GM19438 (cell line): ENCODE data around the gene BAIAP2.

Source experiments
- ATAC-seq: cut with Tn5 transposase; IDR thresholded peaks from one replicate; pipeline ENCODE4 v1.9.1; 2021; ENCODE audit warnings: low read depth; ENCODE audit not compliant: unreplicated experiment

The BAIAP2 gene

DNA sequence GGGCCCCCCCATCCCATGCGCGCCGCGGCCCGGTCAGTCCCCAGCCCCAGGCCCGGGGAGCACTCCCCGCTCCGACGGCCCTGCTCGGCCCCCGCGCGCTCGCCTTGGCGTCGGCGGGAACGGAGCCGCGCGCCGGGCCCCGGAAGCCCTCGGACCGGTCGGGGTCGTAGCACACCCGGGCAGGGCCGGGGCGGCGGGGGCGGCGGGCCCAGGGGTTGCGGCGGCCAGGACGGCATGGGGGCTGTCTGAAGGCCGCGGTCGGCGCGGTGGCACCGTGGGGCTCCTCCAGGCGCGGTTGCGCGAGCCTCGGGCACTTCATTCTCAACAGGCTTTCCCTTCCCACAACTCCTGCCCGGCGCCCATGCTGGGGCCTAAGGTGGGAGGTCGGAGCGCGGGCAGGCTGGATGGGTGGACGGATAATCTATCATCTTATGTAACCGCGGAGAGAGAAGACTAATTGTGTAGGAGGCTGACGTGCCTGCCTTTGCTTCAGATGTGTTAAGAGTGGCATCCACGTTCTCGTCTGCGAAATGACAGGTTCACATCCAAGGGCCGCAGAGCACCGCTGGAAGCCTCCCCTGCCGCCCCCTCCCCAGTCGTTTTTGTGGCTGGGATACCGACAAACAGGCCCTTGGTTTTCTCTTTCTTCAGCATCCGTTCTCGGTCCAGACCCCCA is 708 bp downstream of the BAIAP2 start:
- ATAC-seq, result no peak

DNA sequence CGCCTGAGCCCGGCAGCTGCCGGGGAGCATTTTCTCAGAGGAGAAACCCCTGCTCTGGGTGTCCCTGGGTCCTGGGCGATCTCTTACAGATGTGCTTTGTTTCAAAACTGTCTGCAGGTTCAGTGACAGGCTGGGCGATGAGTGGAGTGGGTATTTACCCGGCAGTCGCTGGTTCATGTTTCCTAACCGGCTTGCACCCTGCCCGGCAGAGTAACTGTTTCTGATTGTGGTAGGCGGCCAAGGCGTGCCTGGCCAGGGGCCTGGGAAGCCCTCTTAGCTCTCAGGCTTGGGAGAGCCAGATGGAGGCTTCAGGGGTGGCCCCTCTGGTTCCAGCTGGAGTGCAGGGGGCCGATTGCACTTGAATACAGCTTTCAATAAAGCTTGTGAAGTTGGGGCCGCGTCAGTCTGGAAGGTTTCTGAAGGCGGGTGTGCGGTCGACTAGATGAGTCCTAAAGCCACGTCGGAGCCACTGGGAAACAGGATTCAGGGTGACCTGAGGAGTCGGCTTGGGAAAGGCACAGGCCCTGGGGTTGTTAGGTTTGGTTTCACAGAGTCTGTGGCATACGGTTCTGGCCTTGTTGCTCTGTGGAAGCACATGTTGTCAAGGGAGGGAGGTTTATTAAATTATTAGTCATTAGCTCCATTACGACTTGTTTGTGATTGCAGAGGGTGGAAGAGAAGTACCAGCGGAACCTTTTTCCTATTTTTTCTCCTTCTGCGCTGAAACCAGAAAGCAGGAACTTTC is 1.4 kb downstream of the BAIAP2 start:
- ATAC-seq, result no peak

DNA sequence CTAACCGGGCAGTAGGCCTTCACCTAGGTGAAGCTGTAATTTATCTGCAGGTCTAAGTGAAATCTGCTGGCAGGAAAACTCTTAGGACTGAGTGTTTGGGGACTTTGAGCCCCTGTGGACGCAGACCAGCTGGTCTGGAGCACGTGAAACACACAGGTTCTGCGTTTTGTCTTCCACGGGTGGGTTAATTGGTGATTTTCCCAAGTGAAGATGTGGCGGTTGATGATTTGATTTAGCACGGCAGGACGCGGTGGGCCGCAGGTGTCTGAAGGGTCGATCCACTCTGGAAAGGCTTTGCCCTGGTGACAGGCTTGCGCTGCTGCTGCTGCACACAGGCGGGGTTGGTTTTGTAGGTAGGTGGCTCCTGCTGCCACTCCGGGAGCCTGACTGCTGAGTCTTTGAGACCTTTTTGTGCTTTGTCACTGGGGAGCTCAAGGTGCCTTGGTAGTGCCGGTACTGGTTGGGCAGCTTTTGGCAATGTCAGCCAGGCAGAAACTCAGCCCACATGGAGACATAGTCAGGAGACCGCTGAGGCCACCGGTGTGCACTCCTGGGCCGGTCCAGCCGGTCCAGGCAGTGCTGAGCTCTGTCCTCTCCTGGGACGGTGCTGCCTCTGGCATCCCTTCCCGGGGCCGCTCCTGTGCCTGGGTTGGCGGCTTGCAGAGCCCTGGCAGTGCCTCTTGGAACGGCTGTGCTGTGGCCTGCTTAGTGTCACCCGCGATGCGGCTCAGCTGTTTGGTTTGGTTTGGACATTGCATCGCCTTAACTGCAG is 2.3 kb downstream of the BAIAP2 start:
- ATAC-seq, result no peak

DNA sequence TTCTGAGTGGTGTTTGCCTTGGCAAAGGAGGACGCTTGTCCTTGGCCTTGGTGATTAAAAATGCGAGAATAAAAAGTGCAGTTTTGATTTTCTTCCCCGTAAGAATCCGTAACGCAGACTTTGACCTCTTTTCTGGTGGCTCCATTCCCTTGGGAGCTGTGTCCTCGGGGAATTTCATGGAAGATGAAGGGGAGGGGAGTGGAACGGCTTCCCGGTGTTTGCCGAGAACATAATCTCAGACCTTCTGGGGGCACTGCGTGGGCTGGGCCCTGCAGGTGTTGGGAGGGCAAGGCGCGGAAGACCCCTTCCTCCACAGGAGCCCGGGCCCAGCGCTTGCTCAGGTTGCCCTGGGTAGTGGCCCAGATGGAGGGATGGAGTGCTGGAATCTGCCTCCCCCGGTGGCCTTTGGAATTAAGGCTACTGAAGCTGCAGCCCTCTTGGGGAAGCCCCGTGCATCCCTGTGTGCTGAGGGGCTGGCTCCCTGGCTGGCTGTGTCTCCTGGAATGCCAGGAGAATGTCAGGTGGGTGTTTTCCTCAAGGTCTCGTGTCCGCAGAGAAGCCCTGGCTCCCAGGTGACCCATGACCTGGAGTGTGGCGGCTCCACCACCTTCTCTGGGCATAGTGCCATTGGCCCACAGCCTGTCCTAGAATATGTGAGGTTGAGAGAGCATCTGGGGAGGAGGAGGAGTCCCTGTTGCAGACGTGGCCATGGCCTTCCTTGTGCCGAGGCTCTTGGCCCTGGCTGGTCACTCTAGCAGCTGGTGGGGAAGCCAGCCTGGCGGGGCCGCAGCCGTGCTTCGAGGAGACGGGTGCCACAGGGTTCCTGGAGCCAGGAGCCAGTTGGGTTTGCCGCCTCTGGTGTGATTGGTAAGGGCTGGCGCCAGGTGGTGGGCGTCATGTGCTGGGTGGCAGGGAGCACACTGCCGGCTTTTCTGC is 3.1 kb downstream of the BAIAP2 start:
- no peak for ATAC-seq

DNA sequence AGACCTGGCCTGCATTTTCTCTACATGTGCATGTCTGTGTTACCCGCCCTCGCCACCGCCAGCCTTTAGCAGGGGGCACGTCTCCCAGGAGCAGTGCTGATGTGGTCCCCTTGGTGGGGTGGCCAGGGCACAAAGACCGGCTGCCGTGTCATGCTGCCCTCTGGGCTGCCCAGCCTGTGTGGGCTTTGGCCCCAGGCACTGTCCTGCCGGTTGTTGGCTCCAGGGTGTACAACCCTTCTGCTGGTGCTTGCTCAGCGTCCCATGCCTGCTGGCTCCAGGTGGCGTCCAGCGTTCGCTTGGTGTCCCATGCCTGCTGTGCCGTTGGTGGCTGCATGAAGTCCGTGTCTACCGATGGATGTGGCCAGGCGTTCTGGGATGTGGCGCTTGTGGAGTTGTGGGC is 4.1 kb downstream of the BAIAP2 start:
- no peak for ATAC-seq

DNA sequence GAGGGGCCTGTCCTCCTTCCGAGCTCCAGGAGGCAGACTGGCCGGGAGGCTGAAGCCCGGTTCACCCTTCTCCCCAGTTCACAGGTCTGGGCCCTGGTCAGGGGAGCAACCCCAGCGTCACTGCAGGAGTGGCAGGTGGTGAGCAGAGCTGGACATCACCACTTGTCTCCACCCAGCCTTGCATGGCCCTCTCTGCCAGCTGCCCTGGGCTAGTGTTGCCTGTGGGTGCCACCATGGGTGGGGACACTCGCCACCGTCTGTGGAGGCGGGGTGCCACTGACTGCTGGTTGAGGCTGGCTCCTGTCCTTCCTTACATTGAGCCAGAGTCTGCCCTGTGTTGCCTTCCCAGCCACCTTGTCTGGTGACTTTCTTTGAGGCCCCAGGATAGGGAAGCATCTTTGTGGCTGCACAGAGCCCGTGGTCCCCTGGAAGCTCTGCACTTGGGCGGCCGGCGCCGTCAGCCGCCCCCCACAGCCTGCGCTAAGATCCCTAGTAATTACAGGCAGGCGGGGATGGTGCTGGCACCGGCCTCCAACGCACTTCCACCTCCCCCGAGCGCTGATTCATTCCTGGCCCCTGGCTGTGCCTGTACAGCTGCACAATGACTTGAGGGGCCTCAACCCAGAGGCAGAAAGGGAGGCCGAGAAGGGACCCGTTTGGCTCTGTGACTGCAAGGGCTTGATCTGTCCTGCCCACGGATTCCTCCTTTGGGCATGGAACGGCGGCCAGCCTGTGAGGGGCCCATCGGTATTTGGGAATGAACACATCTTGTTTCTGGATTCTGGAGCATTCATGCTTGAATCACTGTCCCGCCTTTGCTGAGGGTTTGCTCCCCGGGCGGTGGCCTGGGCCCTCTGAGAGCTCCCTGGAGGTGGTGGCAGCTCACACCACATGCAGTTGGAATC is 5.2 kb downstream of the BAIAP2 start:
- ATAC-seq, result no peak

DNA sequence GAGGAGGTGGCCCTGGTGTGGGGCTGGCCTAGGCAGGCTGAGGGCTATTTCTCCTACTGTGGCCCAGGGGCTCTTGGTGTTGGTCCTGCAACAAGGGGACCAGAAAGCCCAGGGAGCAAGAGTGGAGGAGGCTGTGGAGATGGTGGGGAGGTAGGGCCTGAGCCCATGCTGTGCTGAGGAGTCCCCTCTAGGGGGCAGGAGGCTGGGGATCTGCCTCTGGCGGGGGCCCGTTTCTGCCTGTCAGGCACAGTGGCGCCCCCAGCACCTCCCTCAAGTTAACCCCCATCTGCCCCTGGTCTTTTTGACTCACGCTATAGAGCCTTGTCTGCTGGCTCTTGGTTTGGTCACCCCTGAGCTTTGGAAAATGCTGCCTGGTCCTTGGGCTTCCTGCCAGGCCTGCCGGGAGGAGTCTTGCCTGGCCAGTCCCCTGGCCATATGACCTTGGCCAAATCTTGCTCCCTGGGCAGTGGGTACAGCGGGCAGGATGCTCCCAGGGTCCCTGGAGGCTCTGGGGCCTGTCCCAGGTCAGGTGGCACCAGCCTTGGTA is 5.9 kb downstream of the BAIAP2 start:
- ATAC-seq, result no peak

DNA sequence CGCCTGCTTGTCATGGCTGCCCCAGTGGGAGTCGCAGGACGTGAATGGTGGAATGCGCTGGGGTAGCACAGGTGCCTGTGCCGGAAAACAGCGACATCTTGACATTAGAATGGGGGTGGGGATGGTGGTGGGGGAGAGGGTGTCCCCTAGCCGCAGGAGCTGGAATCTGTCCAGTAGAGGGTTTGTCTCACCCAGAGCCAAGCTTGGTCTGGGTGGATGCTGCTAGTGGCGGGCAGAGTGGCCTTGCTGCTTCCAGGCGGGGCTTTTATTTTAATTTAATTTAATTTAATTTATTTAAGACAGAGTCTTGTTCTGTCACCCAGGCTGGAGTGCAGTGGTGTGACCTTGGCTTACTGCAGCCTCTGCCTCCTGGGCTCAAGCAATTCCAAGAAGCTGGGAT is 7.7 kb downstream of the BAIAP2 start:
- ATAC-seq, result no peak

DNA sequence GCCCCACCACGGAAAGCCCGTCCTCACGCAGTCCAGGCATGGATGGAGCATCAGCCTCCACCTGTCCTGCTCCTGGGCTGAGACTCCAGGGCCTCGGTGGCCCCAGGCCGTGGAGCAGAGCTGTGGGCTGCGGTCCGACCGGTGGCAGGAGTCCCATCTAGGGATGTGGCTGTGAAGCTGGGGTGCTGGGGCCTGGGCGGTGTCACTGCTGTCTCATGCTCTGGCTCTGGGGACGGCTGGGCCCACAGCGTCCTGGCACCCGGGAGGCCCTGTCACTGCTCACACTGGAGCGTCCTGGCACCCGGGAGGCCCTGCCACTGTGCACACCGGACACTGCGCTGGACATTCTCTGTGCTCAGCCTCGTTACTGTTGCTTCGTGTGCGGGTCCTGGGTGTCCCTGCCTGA is 8.4 kb downstream of the BAIAP2 start:
- ATAC-seq, result no peak

DNA sequence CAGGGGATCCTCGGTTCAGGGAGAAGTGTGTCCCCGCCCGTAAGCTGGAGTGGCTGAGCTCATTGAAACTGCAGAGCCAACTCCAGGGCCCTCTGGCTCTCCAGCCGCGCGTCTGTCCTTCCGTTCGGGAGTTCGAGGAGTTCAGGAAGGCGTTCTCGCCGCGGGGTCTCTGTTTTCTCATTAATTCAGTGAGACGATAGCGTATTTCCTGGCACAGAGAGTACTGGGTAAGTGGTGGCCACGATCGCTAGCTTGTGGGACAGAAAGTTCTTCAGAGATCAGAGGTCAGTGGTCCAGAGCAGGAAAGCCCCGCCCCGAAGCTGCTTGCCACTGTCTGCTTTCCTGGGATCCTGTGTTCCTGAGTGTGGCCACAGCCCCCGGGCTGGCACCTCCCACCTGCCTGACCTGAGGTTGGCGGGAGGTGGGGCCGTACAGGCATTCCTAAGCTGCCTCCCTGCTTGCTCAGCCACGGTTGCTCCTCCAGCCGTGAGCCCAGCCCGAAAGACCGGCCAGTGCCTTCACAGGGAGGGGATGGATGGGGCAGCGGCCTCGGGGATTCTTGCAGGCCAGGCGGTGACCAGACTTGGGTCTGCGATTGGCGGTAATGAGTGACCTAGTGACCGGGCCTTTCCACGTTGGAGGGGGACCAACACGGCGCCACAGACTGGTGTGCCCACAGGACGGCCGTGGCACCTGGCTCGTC is 8.9 kb downstream of the BAIAP2 start:
- no peak for ATAC-seq

DNA sequence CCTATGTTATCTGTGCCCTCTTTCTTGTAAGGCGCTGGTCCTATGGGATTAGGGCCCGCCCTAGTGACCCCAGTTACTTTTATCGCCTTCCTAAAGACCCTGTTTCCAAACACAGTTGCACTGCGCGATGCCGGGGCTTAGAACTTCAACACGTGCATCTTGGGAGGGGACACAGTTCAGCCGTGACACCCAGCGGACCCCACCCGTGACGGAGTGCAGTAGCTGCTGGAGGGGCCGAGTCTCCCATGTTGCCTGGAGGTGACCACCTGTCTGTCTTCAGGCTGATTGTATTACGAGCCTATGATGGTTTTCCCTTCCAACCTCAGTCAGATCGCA is 9.4 kb downstream of the BAIAP2 start:
- no peak for ATAC-seq

DNA sequence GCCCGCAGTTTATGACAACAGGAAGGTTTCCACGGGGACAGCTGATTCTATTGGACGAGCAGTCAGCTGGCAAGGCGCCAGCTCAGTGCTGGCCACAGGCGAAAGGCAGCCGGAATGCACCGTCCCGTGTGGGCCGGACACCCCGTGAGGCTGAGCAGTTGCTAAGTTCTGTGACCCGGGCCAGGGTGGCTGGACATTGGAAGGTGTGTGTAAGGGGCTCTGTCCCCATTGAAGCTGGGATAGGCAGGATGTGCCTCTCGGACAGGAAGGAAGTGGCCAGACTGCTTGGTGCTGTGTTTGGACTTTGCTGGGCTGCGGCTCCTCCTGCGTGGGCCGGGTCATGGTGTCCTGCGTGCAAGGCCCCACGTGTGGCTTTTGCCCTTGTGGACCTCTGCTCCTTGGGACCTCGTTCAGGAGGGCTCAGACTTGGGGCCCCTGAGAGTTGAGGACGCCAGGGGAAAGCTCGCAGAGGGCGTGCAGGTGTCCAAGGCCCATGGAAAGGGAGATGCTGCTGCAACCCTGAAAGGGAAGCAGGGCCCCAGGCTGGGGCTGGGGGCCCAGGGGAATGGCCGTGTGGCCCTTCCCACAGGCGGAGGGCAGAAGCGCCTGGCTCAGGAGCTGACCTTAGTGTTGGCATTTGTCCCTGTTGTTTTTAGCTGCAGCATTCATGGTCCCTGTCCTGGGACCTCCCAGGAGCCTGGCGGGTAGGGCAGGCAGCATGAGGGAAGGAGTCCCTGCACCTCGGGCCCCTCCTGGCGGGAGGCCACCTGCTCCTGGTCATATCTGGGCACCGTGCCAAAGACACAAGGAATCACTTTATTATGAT is 10.0 kb downstream of the BAIAP2 start:
- no peak for ATAC-seq

DNA sequence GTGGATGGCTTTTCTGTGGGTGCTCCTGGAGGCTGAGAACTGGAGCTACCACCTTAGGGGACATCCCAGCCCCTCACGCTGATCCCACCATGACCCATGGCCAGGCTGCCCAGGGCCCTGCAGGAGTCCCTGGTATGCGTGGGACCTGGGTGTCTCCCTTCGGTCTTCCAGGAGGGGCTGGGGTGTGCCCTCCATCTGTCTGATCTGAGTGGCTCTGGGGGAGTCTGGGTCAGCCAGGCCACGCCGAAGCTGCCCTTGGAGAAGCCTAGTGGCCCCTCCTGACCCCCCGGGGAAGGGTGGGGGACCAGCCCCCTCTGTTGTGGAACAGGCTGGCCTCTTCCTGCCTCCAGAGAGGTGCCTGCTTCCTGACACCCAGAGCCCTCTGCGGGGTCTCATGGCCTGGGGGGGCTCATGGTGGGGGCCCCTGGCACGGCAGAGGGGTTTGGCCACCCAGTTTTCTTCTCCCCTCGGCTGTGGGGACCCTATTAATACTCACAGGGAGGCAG is 10.7 kb downstream of the BAIAP2 start:
- ATAC-seq, result no peak

DNA sequence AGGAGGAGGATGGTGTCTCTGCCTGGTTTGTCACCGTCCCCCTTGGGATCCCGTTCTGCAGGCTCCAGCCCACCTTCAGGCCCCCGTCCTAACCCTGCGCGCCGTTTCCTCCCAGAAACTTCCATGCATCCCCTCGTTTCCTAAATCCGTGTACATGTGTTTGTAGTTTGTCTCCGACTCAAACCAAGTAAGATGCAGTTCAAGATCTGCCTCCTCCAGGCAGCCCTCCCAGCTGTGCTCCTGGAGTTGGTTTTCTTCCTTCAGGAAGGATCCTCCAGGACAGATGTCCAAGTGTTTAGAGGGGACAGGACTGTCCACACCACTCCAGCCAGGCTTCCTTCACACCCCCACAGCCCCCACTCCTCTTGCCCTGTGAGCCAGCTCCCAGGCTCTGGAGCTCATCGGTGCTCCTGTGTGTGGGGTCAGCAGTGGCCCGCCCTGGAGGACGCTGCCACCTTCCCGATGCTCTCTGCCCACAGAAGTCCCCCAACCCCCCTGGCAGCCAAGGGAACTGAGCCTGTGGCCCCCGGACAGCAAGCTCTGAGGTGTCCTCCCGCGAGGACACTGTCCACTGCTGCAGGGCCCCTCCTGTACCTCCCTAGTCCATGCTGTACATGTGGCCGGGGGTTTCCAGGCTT is 11.3 kb downstream of the BAIAP2 start:
- ATAC-seq, result no peak

DNA sequence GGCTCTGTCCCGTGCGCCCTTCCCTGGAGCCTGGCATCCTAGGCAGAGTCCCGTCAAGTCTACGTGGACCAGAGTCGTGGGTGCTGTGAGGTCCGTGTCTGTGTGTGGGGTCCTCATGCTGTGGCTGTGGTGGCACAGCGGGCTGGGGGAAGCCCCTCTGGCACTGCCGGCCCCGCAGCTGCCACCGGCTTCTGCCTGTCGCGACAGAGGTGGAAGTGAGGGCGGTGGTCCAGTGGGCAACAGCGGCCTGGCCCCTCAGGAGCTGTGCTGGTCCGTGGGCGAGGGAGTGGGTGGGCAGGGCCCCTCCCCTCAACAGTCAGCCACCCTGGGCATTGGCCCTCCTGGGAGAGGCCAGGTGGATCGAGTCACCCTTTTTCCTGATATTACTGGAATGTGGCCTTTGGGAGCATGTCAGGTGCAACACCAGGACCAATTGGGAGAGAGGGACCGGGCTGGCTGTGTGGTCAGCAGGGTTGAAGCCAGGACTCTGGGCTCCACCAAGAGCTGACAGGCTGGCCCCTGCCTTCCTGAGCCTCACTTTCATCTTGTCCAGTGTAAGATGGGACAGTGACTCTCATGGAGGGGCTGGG is 11.9 kb downstream of the BAIAP2 start:
- ATAC-seq, result no peak

DNA sequence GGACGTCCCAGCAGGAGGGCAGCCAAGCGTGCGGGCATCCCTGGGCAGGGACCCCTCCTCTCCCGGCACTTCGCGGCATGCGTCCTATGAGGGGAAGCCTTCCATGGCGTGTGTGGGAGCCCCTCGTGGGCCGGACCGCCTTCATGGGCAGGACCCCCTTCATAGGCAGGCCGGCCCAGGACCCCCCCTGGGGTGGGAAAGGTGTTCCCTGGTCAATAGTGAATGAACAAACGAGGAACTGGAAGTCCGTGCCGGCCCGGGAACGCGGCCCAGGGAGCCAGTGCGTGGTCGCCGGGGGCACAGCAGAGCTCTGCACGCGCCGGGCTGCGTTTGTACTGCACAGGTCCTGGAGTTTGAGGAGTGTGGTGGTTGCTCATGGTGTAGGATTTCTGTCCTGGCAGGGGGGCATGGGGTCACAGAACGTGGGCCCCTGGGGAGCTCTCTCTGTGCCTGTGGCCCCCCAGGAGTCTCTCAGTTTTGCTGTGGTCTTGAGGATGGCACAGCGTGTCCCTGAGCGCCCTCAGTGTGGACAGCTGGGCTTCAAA is 13.9 kb downstream of the BAIAP2 start:
- no peak for ATAC-seq
